ENCODE measurements around the gene ITGA11. TPM values are rescaled to one million over a fixed set of nuclear protein-coding genes. Genes with fewer than 3 reads are reported as not detected.

ITGA11 gene
- total RNA-seq, 2 donors from 2014 or later, result 0.95 to 13.1 TPM

- H3K9me3 Mint-ChIP-seq, result no peaks in the 10 kb centered on the region
- H3K4me3 Mint-ChIP-seq, result peak within 1 kb of the TSS; percentile 89
- peak within 1 kb of the TSS; percentile 99 for H3K27ac Mint-ChIP-seq
- H3K4me1 Mint-ChIP-seq, result peaks cover 41% of the 10 kb centered on the region
- H3K36me3 Mint-ChIP-seq (ENCODE audit: low read depth), result peaks cover 35% of the 10 kb centered on the region
- ATAC-seq (replicated peaks), result peak; percentile 81
- H3K27me3 Mint-ChIP-seq, result no peaks in the 10 kb centered on the region
These were observed 154.2 kb downstream of the ITGA11 start, which contains the start of gene FEM1B for GRCh38 chr15:68277603-68278344. FEM1B (plus strand) TSS chr15:68277745; CDS start chr15:68278418, 673 bp downstream.

GRCh38 chr15:68277131-68277602, 154.8 kb downstream of the ITGA11 start:
- H3K27ac Mint-ChIP-seq, result peak overlapping the region; percentile 99
- H3K9me3 Mint-ChIP-seq, result no peaks in the 10 kb centered on the region
- peaks cover 33% of the 10 kb centered on the region for H3K36me3 Mint-ChIP-seq (ENCODE audit: low read depth)
- peak; percentile 3 for ATAC-seq (replicated peaks)
- H3K4me1 Mint-ChIP-seq, result peaks cover 39% of the 10 kb centered on the region
- no peaks in the 10 kb centered on the region for H3K27me3 Mint-ChIP-seq
- H3K4me3 Mint-ChIP-seq, result peak overlapping the region; percentile 89

GRCh38 chr15:68276668-68277067, 155.3 kb downstream of the ITGA11 start:
- Mint-ChIP-seq H3K4me1 (peaks cover 34% of the 10 kb centered on the region), H3K4me3 (peak overlapping the region; percentile 89), H3K27me3 (no peaks in the 10 kb centered on the region), H3K27ac (peak overlapping the region; percentile 99), H3K9me3 (no peaks in the 10 kb centered on the region), H3K36me3 (ENCODE audit: low read depth) (peaks cover 28% of the 10 kb centered on the region)
- ATAC-seq (replicated peaks), result no peak

- peaks cover 20% of the 10 kb centered on the region for H3K36me3 Mint-ChIP-seq (ENCODE audit: low read depth)
- H3K27me3 Mint-ChIP-seq, result no peaks in the 10 kb centered on the region
- ATAC-seq (replicated peaks), result no peak
- H3K27ac Mint-ChIP-seq, result no peak overlapping the region
- no peaks in the 10 kb centered on the region for H3K9me3 Mint-ChIP-seq
- H3K4me1 Mint-ChIP-seq, result peaks cover 22% of the 10 kb centered on the region
- H3K4me3 Mint-ChIP-seq, result peak overlapping the region; percentile 89
These were observed 156.7 kb downstream of the ITGA11 start for GRCh38 chr15:68275165-68275746.

GRCh38 chr15:68274201-68274848, 157.6 kb downstream of the ITGA11 start:
- ATAC-seq (replicated peaks), result no peak
- H3K4me1 Mint-ChIP-seq, result peaks cover 15% of the 10 kb centered on the region
- H3K9me3 Mint-ChIP-seq, result no peaks in the 10 kb centered on the region
- H3K27ac Mint-ChIP-seq, result no peak overlapping the region
- H3K36me3 Mint-ChIP-seq (ENCODE audit: low read depth), result peaks cover 10% of the 10 kb centered on the region
- H3K4me3 Mint-ChIP-seq, result no peak overlapping the region
- H3K27me3 Mint-ChIP-seq, result no peaks in the 10 kb centered on the region

GRCh38 chr15:68272721-68273271, 159.2 kb downstream of the ITGA11 start:
- no peak for ATAC-seq (replicated peaks)
- Mint-ChIP-seq H3K4me1 (peaks cover 15% of the 10 kb centered on the region), H3K9me3 (no peaks in the 10 kb centered on the region), H3K27me3 (peaks cover 2% of the 10 kb centered on the region), H3K4me3 (no peak overlapping the region), H3K27ac (peak overlapping the region; percentile 55), H3K36me3 (ENCODE audit: low read depth) (no peaks in the 10 kb centered on the region)

- peaks cover 5% of the 10 kb centered on the region for H3K27me3 Mint-ChIP-seq
- no peak overlapping the region for H3K27ac Mint-ChIP-seq
- no peak for ATAC-seq (replicated peaks)
- H3K4me3 Mint-ChIP-seq, result no peak overlapping the region
- H3K9me3 Mint-ChIP-seq, result no peaks in the 10 kb centered on the region
- H3K36me3 Mint-ChIP-seq (ENCODE audit: low read depth), result no peaks in the 10 kb centered on the region
- H3K4me1 Mint-ChIP-seq, result peaks cover 12% of the 10 kb centered on the region
These were observed 160.0 kb downstream of the ITGA11 start for GRCh38 chr15:68271854-68272471.

- H3K27ac Mint-ChIP-seq, result no peak overlapping the region
- peaks cover 21% of the 10 kb centered on the region for H3K27me3 Mint-ChIP-seq
- H3K4me1 Mint-ChIP-seq, result no peaks in the 10 kb centered on the region
- ATAC-seq (replicated peaks), result no peak
- H3K4me3 Mint-ChIP-seq, result no peak overlapping the region
- H3K9me3 Mint-ChIP-seq, result no peaks in the 10 kb centered on the region
- no peaks in the 10 kb centered on the region for H3K36me3 Mint-ChIP-seq (ENCODE audit: low read depth)
These were observed 163.6 kb downstream of the ITGA11 start for GRCh38 chr15:68268405-68268804.

GRCh38 chr15:68265674-68266073, 166.3 kb downstream of the ITGA11 start:
- no peak overlapping the region for H3K27ac Mint-ChIP-seq
- H3K36me3 Mint-ChIP-seq (ENCODE audit: low read depth), result no peaks in the 10 kb centered on the region
- no peak overlapping the region for H3K4me3 Mint-ChIP-seq
- peaks cover 24% of the 10 kb centered on the region for H3K27me3 Mint-ChIP-seq
- no peaks in the 10 kb centered on the region for H3K4me1 Mint-ChIP-seq
- no peaks in the 10 kb centered on the region for H3K9me3 Mint-ChIP-seq
- ATAC-seq (replicated peaks), result no peak

GRCh38 chr15:68265081-68265480, 166.9 kb downstream of the ITGA11 start:
- peaks cover 24% of the 10 kb centered on the region for H3K27me3 Mint-ChIP-seq
- ATAC-seq (replicated peaks), result no peak
- H3K9me3 Mint-ChIP-seq, result no peaks in the 10 kb centered on the region
- no peaks in the 10 kb centered on the region for H3K36me3 Mint-ChIP-seq (ENCODE audit: low read depth)
- H3K4me1 Mint-ChIP-seq, result no peaks in the 10 kb centered on the region
- no peak overlapping the region for H3K4me3 Mint-ChIP-seq
- no peak overlapping the region for H3K27ac Mint-ChIP-seq

- Mint-ChIP-seq H3K27me3 (peaks cover 24% of the 10 kb centered on the region), H3K4me3 (no peak overlapping the region), H3K27ac (no peak overlapping the region), H3K9me3 (no peaks in the 10 kb centered on the region), H3K36me3 (ENCODE audit: low read depth) (no peaks in the 10 kb centered on the region), H3K4me1 (no peaks in the 10 kb centered on the region)
- ATAC-seq (replicated peaks), result no peak
These were observed 167.7 kb downstream of the ITGA11 start for GRCh38 chr15:68264282-68264681.

GRCh38 chr15:68262514-68263356, 169.2 kb downstream of the ITGA11 start:
- ATAC-seq (replicated peaks), result no peak
- peaks cover 5% of the 10 kb centered on the region for H3K4me1 Mint-ChIP-seq
- H3K4me3 Mint-ChIP-seq, result no peak overlapping the region
- H3K27ac Mint-ChIP-seq, result no peak overlapping the region
- H3K9me3 Mint-ChIP-seq, result no peaks in the 10 kb centered on the region
- H3K27me3 Mint-ChIP-seq, result peaks cover 22% of the 10 kb centered on the region
- H3K36me3 Mint-ChIP-seq (ENCODE audit: low read depth), result no peaks in the 10 kb centered on the region

- Mint-ChIP-seq H3K9me3 (no peaks in the 10 kb centered on the region), H3K4me1 (peaks cover 5% of the 10 kb centered on the region)
These were observed 170.0 kb downstream of the ITGA11 start for GRCh38 chr15:68261980-68262379.

More at GRCh38 chr15:68261980-68262379, 170.0 kb downstream of the ITGA11 start:
- H3K27me3 Mint-ChIP-seq, result peaks cover 19% of the 10 kb centered on the region
- ATAC-seq (replicated peaks), result no peak
- H3K27ac Mint-ChIP-seq, result no peak overlapping the region
- no peak overlapping the region for H3K4me3 Mint-ChIP-seq
- H3K36me3 Mint-ChIP-seq (ENCODE audit: low read depth), result no peaks in the 10 kb centered on the region

Measured in activated T-helper 17 cell treated with anti-CD3 and anti-CD28 coated beads, Interleukin-2, amount 50 U/mL, for 72 hours (primary cell).